GM10248 (cell line): Measurements from ENCODE around the gene HK2.
A peak's percentile ranks its signal among the peaks of the same experiment; 100 is the strongest.
"Not testable (repeated sequence)": the region's sequence is repeated elsewhere in the genome, so short reads cannot be mapped to it uniquely, and the experiment has no call there.

Experiments used
- CTCF ChIA-PET: fragments of 300-600 bp; sonication (Branson Sonifier 250); formaldehyde crosslinking; extraction: SDS; loops from one replicate; lab custom pipeline; 2021; ENCODE audit warnings: antibody characterized with exemption; lab: Yijun Ruan, JAX
- POLR2A ChIA-PET: fragments of 350-650 bp; sonication (Branson Sonifier 250); formaldehyde crosslinking; extraction: SDS; loops from one replicate; lab custom pipeline; 2020; ENCODE audit warnings: antibody characterized with exemption; lab: Yijun Ruan, JAX
- DNase-seq: peaks from one replicate; pipeline ENCODE4 v3.0.0; 2012; ENCODE audit errors: extremely low spot score
- CTCF ChIP-seq: IDR thresholded peaks from 2 replicates; pipeline ENCODE4 v1.5.1; 2012; ENCODE audit warnings: mild to moderate bottlenecking, low read depth; ENCODE audit errors: extremely low read depth, missing control alignments, control extremely low read depth

The HK2 gene

GRCh38 chr2:74833418-74834233 is at the start of gene HK2:
TSS of gene HK2 (plus strand) at chr2:74834127. CDS start at chr2:74834581, 454 bp downstream.
- TF ChIP-seq CTCF: no peak
- peak; percentile 99 for DNase-seq
- CTCF ChIA-PET: interaction anchor here (1.4 to 3.0 kb wide), 5 partner anchors 8 to 43 kb away, joined by 3 to 14 read pairs (median 7); no protein-coding TSS in a partner anchor
- POLR2A ChIA-PET: no interaction called here

GRCh38 chr2:74789271-74789670 is 44.7 kb upstream of the HK2 start:
- no peak for DNase-seq
- ChIA-PET CTCF (interaction anchor here (1.1 to 1.3 kb wide), 2 partner anchors 11 to 16 kb away, joined by 3 to 4 read pairs; no protein-coding TSS in a partner anchor), POLR2A (no interaction called here)
- TF ChIP-seq CTCF: no peak

GRCh38 chr2:74792282-74792681 is 41.6 kb upstream of the HK2 start:
- POLR2A ChIA-PET: no interaction called here
- CTCF ChIA-PET: no interaction called here
- no peak for TF ChIP-seq CTCF
- no peak for DNase-seq

- DNase-seq: not testable (repeated sequence)
Measured at GRCh38 chr2:74794878-74795277, 39.0 kb upstream of the HK2 start.

GRCh38 chr2:74806355-74806839 is 27.5 kb upstream of the HK2 start:
- ChIA-PET POLR2A (no interaction called here), CTCF (no interaction called here)
- no peak for DNase-seq
- TF ChIP-seq CTCF: no peak

More at GRCh38 chr2:74794878-74795277, 39.0 kb upstream of the HK2 start:
- CTCF ChIA-PET: not testable (repeated sequence)
- POLR2A ChIA-PET: interaction anchor here (0.7 kb wide), 1 partner anchor 256 kb away, joined by 3 read pairs; no protein-coding TSS in a partner anchor

GRCh38 chr2:74806920-74807319 is 27.0 kb upstream of the HK2 start:
- TF ChIP-seq CTCF: no peak
- DNase-seq: no peak
- ChIA-PET POLR2A (no interaction called here), CTCF (no interaction called here)
